ACHN (cell line): ENCODE data around the gene PFN1.
A peak's percentile ranks its signal among the peaks of the same experiment; 100 is the strongest.

Experiments used
- DNase-seq: peaks from one replicate; pipeline ENCODE4 v3.0.0-alpha.2; 2015
- in situ Hi-C: cut with HindIII; loops from 2 replicates; pipeline ENCODE4 v1.10.0; 2017; ENCODE audit warnings: low sequenced_read_pairs, low pct_ligation_motif_present, low pct_unique_long_range_greater_than_20kb

Gene PFN1

DNA sequence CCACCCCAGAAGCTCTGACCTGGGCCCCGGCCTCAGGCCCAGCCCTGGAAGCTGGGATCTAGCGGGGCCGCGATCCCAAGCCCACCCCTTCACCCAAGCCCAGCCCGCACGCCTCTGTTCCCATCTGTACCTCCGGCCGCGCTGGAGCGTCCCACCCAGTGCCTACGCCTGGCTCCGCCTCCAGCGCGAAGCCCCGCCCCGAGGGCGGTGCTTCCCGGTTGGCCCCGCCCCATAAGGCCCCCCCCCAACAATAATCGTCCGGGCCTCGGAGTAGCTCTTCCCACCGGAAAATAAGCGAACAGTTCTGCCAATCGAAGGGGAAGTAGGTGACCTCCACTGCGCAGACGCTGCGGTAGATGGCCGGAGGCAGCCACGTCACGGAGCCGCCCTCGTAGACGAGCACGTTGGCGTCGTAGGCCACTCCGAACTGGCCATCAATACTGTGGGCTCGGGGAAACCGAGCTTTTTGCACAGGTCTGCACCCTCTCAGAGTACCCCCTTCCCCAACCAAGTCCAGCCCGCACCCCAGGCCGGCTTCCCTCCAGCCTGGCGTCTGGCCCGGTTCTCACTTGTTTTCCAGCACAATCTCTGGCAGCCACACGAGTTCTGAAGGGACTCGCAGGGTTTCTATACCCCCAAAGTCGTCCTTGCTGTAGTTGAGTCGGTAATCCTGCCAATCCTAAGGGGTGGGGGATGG lies 46.5 kb downstream of the PFN1 start:
- in situ Hi-C loops, result no loop called here

GRCh38 chr17:4901108-4901647 lies 47.2 kb downstream of the PFN1 start:
- in situ Hi-C loops, result no loop called here
- DNase-seq, result no peak

More for the DNA sequence above, 46.5 kb downstream of the PFN1 start:
- no peak for DNase-seq

- DNase-seq, result no peak
- in situ Hi-C loops, result no loop called here
Measured at GRCh38 chr17:4900231-4901107, 47.9 kb downstream of the PFN1 start.

DNA sequence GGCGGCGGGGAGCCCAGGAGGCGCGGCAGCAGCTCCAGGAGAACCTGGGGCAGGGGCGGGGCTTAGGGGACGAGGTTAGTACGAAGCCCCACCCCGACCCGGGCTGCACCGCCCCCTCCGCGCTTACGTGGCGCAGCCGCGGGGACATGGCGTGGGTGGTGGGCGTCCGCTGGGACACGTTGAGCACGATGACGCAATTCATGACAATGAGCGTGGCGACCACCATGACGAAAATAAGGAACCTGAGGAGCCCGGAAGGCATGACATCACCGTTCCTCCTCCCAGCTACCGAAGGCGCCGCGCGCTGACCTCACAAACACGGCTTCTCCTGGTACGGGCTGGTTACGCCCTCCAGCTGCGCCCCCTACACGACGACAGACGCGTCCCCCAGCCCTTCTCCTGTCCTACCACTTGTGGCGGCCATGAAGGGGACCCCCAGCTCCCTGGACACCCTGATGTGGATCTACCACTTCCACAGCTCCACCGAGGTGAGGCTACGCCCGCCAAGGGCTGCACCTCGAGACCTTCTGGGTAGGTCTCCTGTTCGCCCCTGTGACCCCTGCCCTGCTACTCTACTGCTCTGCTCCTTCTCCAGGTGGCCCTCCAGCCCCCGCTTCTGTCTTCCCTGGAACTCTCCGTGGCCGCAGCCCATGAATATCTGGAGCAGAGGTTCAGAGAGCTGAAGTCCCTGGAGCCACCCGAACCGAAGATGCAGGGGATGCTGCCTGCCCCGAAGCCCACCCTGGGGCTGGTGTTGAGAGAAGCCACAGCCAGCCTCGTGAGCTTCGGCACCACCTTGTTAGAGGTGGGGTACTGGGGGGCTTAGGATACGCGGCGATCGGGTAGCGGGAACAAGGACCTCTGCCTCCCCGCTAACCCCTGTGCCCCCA lies 48.7 kb downstream of the PFN1 start, which contains the start of gene C17orf107:
C17orf107 (plus strand) TSS at position 196 of the 890 bp plus-strand sequence; CDS start at position 423, 227 bp downstream.
- DNase-seq, result peak; percentile 61
- in situ Hi-C loops, result no loop called here

DNA sequence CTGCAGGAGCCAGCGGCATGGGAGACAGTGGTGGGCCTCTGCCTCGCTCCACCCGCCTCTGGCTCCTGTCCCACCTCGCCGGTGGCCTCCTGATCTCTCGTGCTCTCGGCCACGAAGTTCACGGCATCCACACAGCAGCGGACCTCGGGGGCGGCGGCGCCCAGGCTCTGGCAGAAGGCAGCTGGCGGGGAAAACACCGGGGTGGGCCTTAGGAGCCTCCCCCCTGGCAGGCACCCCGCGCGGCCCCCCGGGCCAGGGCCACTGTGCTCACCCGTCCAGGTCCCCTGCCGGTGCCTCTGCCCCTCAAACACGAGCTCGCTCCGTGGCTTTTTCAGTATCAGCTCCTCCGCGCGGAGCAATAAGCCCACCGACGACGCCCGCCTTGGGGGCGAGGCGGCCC lies 49.4 kb downstream of the PFN1 start:
- in situ Hi-C loops, result no loop called here
- DNase-seq, result no peak

DNA sequence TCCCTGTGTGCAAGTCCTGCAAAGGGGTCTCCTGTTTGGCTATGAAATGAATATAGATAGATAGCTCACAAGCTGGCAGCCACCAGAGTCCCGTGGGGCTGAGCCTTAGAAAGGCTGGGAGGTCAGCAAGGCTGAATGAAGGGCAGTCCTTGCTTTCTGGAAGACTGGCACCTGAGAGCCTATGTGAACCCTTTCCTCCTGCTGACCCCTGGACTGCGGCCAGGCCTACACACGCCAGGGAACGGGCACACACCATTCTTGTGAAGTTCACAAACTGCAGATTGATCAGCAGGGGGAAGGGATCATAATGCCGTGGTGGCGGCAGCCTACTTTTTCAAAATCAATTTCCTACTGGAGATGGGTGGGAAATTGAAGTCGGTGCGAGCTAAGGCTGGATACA lies 50.0 kb downstream of the PFN1 start:
- in situ Hi-C loops, result no loop called here
- no peak for DNase-seq

DNA sequence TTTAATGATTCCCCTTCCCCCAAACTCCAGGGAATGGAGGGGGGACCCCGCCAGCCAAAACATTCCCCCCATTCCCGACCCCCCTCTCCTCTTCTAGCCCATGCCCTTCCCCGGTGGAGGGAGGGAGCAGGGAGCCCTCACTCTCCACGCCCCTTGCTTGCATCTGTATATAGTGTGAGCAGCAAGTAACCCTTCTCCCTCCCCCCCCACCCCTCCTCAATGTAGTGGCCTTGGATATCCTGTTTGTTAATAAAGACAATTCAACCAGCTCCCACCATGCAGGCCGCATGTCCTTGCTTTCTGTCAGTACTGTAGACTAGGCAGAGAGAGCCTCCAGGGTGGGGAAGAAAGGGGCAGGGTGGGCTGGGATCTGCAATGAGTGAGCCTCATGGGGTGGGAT lies 50.5 kb downstream of the PFN1 start:
- DNase-seq, result no peak
- in situ Hi-C loops, result no loop called here

- in situ Hi-C loops, result no loop called here
Measured at GRCh38 chr17:4897198-4897687, 51.1 kb downstream of the PFN1 start.

GRCh38 chr17:4896332-4897197 lies 51.8 kb downstream of the PFN1 start:
- DNase-seq, result no peak
- in situ Hi-C loops, result no loop called here

More at GRCh38 chr17:4897198-4897687, 51.1 kb downstream of the PFN1 start:
- DNase-seq, result no peak

DNA sequence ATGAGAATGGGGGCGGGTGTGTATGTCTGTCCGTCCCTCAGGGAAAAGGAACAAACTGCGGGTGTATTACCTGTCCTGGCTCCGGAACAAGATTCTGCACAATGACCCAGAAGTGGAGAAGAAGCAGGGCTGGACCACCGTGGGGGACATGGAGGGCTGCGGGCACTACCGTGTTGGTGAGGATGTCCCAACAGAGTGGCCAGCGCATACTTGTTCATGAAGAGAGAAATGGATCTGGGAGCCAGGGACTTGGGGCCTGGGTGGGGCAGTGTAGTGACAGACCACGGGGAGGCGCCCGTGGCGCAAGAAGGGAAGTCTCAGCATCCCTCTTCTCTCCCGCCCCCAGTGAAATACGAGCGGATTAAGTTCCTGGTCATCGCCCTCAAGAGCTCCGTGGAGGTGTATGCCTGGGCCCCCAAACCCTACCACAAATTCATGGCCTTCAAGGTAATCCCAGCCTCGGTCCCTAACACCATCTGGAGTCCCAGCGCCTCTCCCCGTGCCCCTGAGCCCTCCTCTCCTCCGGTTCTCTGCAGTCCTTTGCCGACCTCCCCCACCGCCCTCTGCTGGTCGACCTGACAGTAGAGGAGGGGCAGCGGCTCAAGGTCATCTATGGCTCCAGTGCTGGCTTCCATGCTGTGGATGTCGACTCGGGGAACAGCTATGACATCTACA lies 52.5 kb downstream of the PFN1 start:
- DNase-seq, result no peak

More for the DNA sequence above, 52.5 kb downstream of the PFN1 start:
- in situ Hi-C loops, result no loop called here
